H1 (cell line): ENCODE measurements around the gene CCDC91. TPM values are rescaled to one million over a fixed set of nuclear protein-coding genes. Genes with fewer than 3 reads are reported as not detected.

Source experiments
- CTCF ChIA-PET: fragments of 300-600 bp; sonication (Branson Sonifier 250); formaldehyde crosslinking; loops from one replicate; lab custom pipeline; 2021; ENCODE audit not compliant: partially characterized antibody; lab: Charles Lee
- POLR2A ChIA-PET: fragments of 300-600 bp; sonication (Branson Sonifier 250); formaldehyde crosslinking; loops from one replicate; lab custom pipeline; 2021; ENCODE audit warnings: inconsistent platforms; ENCODE audit not compliant: partially characterized antibody; lab: Charles Lee
- DNase-seq, 2 experiments: peaks; one replicate each; pipeline versions ENCODE4 v3.0.0 to v3.0.0-alpha.2; 2010 to 2022; ENCODE audit warnings: low spot score in 2 of 2, low read depth in 1 of 2, mixed read lengths in 1 of 2
- FAIRE-seq: peaks from 2 replicates; lab custom pipeline; 2011; peaks lifted over from hg19 to GRCh38; lab: Jason Lieb, UNC
- H2AFZ ChIP-seq: 2 replicates; pipeline ENCODE4 v1.8.1; 2012; ENCODE audit warnings: low read length, inconsistent platforms
- H2AK5ac ChIP-seq: 2 replicates; pipeline ENCODE4 v1.6.1; 2013; ENCODE audit warnings: low read depth, low read length
- H2BK120ac ChIP-seq: replicated peaks from 2 replicates; pipeline ENCODE3; 2013; ENCODE audit warnings: low read depth, low read length, inconsistent platforms
- H2BK12ac ChIP-seq: 2 replicates; pipeline ENCODE4 v1.6.1; 2013; ENCODE audit warnings: low read depth, low read length
- H2BK15ac ChIP-seq: 2 replicates; pipeline ENCODE4 v1.6.1; 2013; ENCODE audit warnings: low read length
- H2BK20ac ChIP-seq: 2 replicates; pipeline ENCODE4 v1.6.1; 2013; ENCODE audit warnings: low read length
- H2BK5ac ChIP-seq: 2 replicates; pipeline ENCODE4 v1.6.1; 2013; ENCODE audit warnings: low read depth, low read length
- H3K14ac ChIP-seq: 2 replicates; pipeline ENCODE4 v1.6.1; 2013; ENCODE audit warnings: inconsistent platforms; ENCODE audit not compliant: insufficient read length
- H3K18ac ChIP-seq: 2 replicates; pipeline ENCODE4 v1.6.1; 2013; ENCODE audit warnings: low read length; ENCODE audit errors: extremely low read depth
- H3K23ac ChIP-seq: 2 replicates; pipeline ENCODE4 v1.6.1; 2013; ENCODE audit warnings: inconsistent platforms; ENCODE audit not compliant: insufficient read length
- H3K23me2 ChIP-seq: 2 replicates; pipeline ENCODE4 v1.6.1; 2013; ENCODE audit warnings: low read depth, low read length
- H3K27ac ChIP-seq: 2 replicates; pipeline ENCODE4 v1.6.1; 2011; ENCODE audit warnings: low read depth, low read length, inconsistent platforms
- H3K27me3 ChIP-seq, 4 experiments: replicated peaks in 1 of 4; 1 replicate in 1 of 4; 2 replicates in 3 of 4; pipeline versions ENCODE4 v1.6.1 to v1.8.1; 2011 to 2013; ENCODE audit warnings: low read length in 3 of 4, mild to moderate bottlenecking in 3 of 4, inconsistent platforms in 2 of 4, mixed read lengths in 2 of 4, moderate library complexity in 1 of 4; ENCODE audit not compliant: control insufficient read depth in 3 of 4, insufficient read depth in 3 of 4; ENCODE audit errors: extremely low read depth in 1 of 4
- H3K36me3 ChIP-seq, 4 experiments: 2 replicates each; pipeline versions ENCODE4 v1.6.1 to v1.8.1; 2011 to 2013; ENCODE audit warnings: mild to moderate bottlenecking in 4 of 4, low read length in 3 of 4, moderate library complexity in 2 of 4, control low read depth in 1 of 4, inconsistent platforms in 1 of 4; ENCODE audit not compliant: insufficient read depth in 4 of 4, control insufficient read depth in 2 of 4
- H3K4ac ChIP-seq: replicated peaks from 2 replicates; pipeline ENCODE3; 2013; ENCODE audit warnings: low read length, low read depth, mixed read lengths, inconsistent platforms; ENCODE audit not compliant: insufficient read length
- H3K4me1 ChIP-seq, 4 experiments: replicated peaks in 1 of 4; 1 replicate in 1 of 4; 2 replicates in 3 of 4; pipeline versions ENCODE4 v1.6.1 to v1.8.1; 2011 to 2013; ENCODE audit warnings: low read length in 3 of 4, inconsistent platforms in 2 of 4, mixed read lengths in 1 of 4; ENCODE audit not compliant: insufficient read depth in 4 of 4, control insufficient read depth in 3 of 4
- H3K4me2 ChIP-seq, 2 experiments: 2 replicates each; pipeline versions ENCODE4 v1.6.1 to v1.8.1; 2011 to 2013; ENCODE audit warnings: low read depth in 2 of 2, low read length in 2 of 2, control low read depth in 1 of 2, inconsistent platforms in 1 of 2, mild to moderate bottlenecking in 1 of 2; ENCODE audit not compliant: insufficient read depth in 1 of 2
- H3K4me3 ChIP-seq, 4 experiments: fragments of 200-600, 300-600 bp in 1 of 4; sonication (generic), shearing (Covaris generic), sonication (Bioruptor Twin) in 1 of 4; 2 replicates each; pipeline versions ENCODE4 v1.5.1 to v1.8.1; 2011 to 2016; ENCODE audit warnings: low read length in 4 of 4, low read depth in 3 of 4, control low read depth in 2 of 4, inconsistent platforms in 2 of 4, mild to moderate bottlenecking in 2 of 4, mixed read lengths in 1 of 4, moderate library complexity in 1 of 4; ENCODE audit not compliant: insufficient read depth in 2 of 4; ENCODE audit errors: extremely low read depth in 1 of 4
- H3K56ac ChIP-seq: replicated peaks from 2 replicates; pipeline ENCODE3; 2013; ENCODE audit warnings: low read depth, mild to moderate bottlenecking, mixed read lengths, low read length, inconsistent platforms; ENCODE audit not compliant: insufficient read length
- H3K79me1 ChIP-seq: 2 replicates; pipeline ENCODE4 v1.6.1; 2013; ENCODE audit warnings: low read depth, low read length, control low read depth
- H3K79me2 ChIP-seq, 2 experiments: 2 replicates each; pipeline versions ENCODE4 v1.6.1 to v1.8.1; 2012 to 2013; ENCODE audit warnings: low read length in 2 of 2, mild to moderate bottlenecking in 2 of 2, inconsistent platforms in 1 of 2; ENCODE audit not compliant: insufficient read depth in 2 of 2, control insufficient read depth in 1 of 2
- H3K9ac ChIP-seq, 4 experiments: replicated peaks in 1 of 4; 1 replicate in 1 of 4; 2 replicates in 3 of 4; pipeline versions ENCODE4 v1.6.1 to v1.8.1; 2011 to 2013; ENCODE audit warnings: low read depth in 3 of 4, low read length in 3 of 4, control low read depth in 2 of 4, mild to moderate bottlenecking in 2 of 4, moderate library complexity in 2 of 4, inconsistent platforms in 1 of 4; ENCODE audit errors: extremely low read depth in 1 of 4
- H3K9me3 ChIP-seq, 2 experiments: 2 replicates each; pipeline versions ENCODE4 v1.6.1 to v1.8.1; 2012 to 2013; ENCODE audit warnings: mild to moderate bottlenecking in 2 of 2, moderate library complexity in 2 of 2, control low read depth in 1 of 2, inconsistent platforms in 1 of 2, low read depth in 1 of 2, low read length in 1 of 2, mixed read lengths in 1 of 2; ENCODE audit not compliant: insufficient read depth in 2 of 2
- H4K20me1 ChIP-seq, 2 experiments: replicated peaks in 1 of 2; 2 replicates each; pipeline versions ENCODE3 to v1.8.1; 2011 to 2013; ENCODE audit warnings: inconsistent platforms in 2 of 2, low read length in 2 of 2, mild to moderate bottlenecking in 1 of 2; ENCODE audit not compliant: insufficient read depth in 2 of 2, control insufficient read depth in 1 of 2
- H4K5ac ChIP-seq: 2 replicates; pipeline ENCODE4 v1.6.1; 2013; ENCODE audit warnings: low read length, low read depth, mixed read lengths, inconsistent platforms; ENCODE audit not compliant: insufficient read length
- H4K8ac ChIP-seq: 2 replicates; pipeline ENCODE4 v1.8.0; 2013; ENCODE audit warnings: mild to moderate bottlenecking, moderate library complexity, low read length, inconsistent platforms; ENCODE audit not compliant: insufficient read depth; ENCODE audit errors: extremely low read depth
- H4K91ac ChIP-seq: replicated peaks from 2 replicates; pipeline ENCODE3; 2013; ENCODE audit warnings: low read length, mixed read lengths, inconsistent platforms; ENCODE audit not compliant: insufficient read length
- ATF2 ChIP-seq: IDR thresholded peaks from 2 replicates; pipeline ENCODE4 v1.6.1; 2012; ENCODE audit warnings: low read length, inconsistent platforms
- BACH1 ChIP-seq: IDR thresholded peaks from 2 replicates; pipeline ENCODE4 v1.6.1; 2012; ENCODE audit warnings: low read length, improper control_type of control experiment
- BRCA1 ChIP-seq: IDR thresholded peaks from 2 replicates; pipeline ENCODE4 v1.6.1; 2012; ENCODE audit warnings: low read depth, low read length, improper control_type of control experiment
- CTBP2 ChIP-seq: IDR thresholded peaks from 2 replicates; pipeline ENCODE4 v1.7.0; 2011; ENCODE audit warnings: borderline replicate concordance, mild to moderate bottlenecking, moderate library complexity, mixed read lengths, low read length; ENCODE audit not compliant: insufficient read depth, insufficient read length
- EZH2 ChIP-seq: fragments of 200-600 bp; sonication (generic); IDR thresholded peaks from 2 replicates; pipeline ENCODE4 v1.7.1; 2012; ENCODE audit warnings: low read depth, mild to moderate bottlenecking, moderate library complexity, low read length, inconsistent platforms; ENCODE audit not compliant: severe bottlenecking
- GABPA ChIP-seq: IDR thresholded peaks from 2 replicates; pipeline ENCODE4 v1.6.1; 2011; ENCODE audit warnings: mild to moderate bottlenecking, low read length, moderate library complexity, borderline replicate concordance; ENCODE audit not compliant: insufficient read depth
- KDM1A ChIP-seq: fragments of 200-600, 300-600 bp; sonication (generic); IDR thresholded peaks from 2 replicates; pipeline ENCODE4 v1.7.1; 2016; ENCODE audit warnings: mild to moderate bottlenecking, low read length, borderline replicate concordance
- KDM4A ChIP-seq: IDR thresholded peaks from one replicate; pipeline ENCODE4 v1.7.1; 2012; ENCODE audit warnings: low read depth, mild to moderate bottlenecking, moderate library complexity, low read length, inconsistent platforms; ENCODE audit not compliant: severe bottlenecking
- POU5F1 ChIP-seq: IDR thresholded peaks from 2 replicates; pipeline ENCODE4 v1.6.1; 2011; ENCODE audit warnings: low read depth, mild to moderate bottlenecking, low read length, moderate library complexity
- SAP30 ChIP-seq: fragments of 300-600 bp; sonication (generic); IDR thresholded peaks from 2 replicates; pipeline ENCODE4 v1.7.1; 2012; ENCODE audit warnings: low read length, moderate library complexity, mild to moderate bottlenecking, inconsistent platforms; ENCODE audit not compliant: insufficient read depth, insufficient replicate concordance
- TAF1 ChIP-seq: IDR thresholded peaks from 2 replicates; pipeline ENCODE4 v1.6.1; 2011; ENCODE audit warnings: mild to moderate bottlenecking, low read depth, low read length
- TAF7 ChIP-seq: optimal IDR thresholded peaks from 2 replicates; pipeline ENCODE3; 2011; ENCODE audit warnings: low read depth, mild to moderate bottlenecking, inconsistent platforms, low read length, moderate library complexity, borderline replicate concordance
- TEAD4 ChIP-seq: IDR thresholded peaks from 2 replicates; pipeline ENCODE4 v1.6.1; 2012; ENCODE audit warnings: low read depth, low read length, inconsistent platforms, mixed read lengths
- polyA plus RNA-seq, 7 experiments: library from polyadenylated mRNA; depleted of rRNA in 3 of 7; stranded (reverse) in 5 of 7; unstranded in 2 of 7; fragments of >200 nt in 5 of 7; fragments of 200-250 nt in 2 of 7; gene quantifications; 1 replicate in 5 of 7; 2 replicates in 1 of 7; 4 replicates in 1 of 7; pipeline versions ENCODE4 v1.2.1 to v1.2.3, GENCODE V29; 2011 to 2013; ENCODE audit warnings: missing spikeins in 2 of 7, mixed read lengths in 2 of 7
- total RNA-seq: library from RNA; stranded (reverse); fragmentation: NEBNext Ultra II Directional; extraction: Animal tissue kit (Norgen Biotek cat#: 25700); gene quantifications from 2 replicates; pipeline ENCODE4 v1.2.1, GENCODE V29; 2021

CCDC91 gene
- total and polyA plus RNA-seq, 2 of the 8 experiments (the other 6 are each of a cell fraction or from before 2014, with no cell fraction given), result 8.6 to 23.1 TPM

- H4K5ac ChIP-seq, result no peak overlapping the region
- no peak overlapping the region for H3K4me3 ChIP-seq
- no peak overlapping the region for H3K27ac ChIP-seq
- no peak overlapping the region for H2BK5ac ChIP-seq
- no peak overlapping the region for H4K91ac ChIP-seq
- DNase-seq (no peak), FAIRE-seq (no peak)
- no peaks in the 10 kb centered on the region for H4K20me1 ChIP-seq
- TF ChIP-seq GABPA (no peak), TAF1 (no peak), TAF7 (no peak), KDM1A (no peak), CTBP2 (no peak), POU5F1 (no peak), SAP30 (no peak), BRCA1 (no peak), KDM4A (no peak), EZH2 (no peak), ATF2 (no peak), TEAD4 (no peak), BACH1 (no peak)
- H3K4ac ChIP-seq, result no peak overlapping the region
- no peaks in the 10 kb centered on the region for H3K27me3 ChIP-seq
- no peaks in the 10 kb centered on the region for H3K79me1 ChIP-seq
- H2BK120ac ChIP-seq, result no peak overlapping the region
- no peaks in the 10 kb centered on the region for H3K23me2 ChIP-seq
- no peak overlapping the region for H3K14ac ChIP-seq
- ChIA-PET CTCF (no interaction called here), POLR2A (no interaction called here)
- H3K18ac ChIP-seq, result no peak overlapping the region
- no peak overlapping the region for H3K23ac ChIP-seq
- no peak overlapping the region for H3K9ac ChIP-seq
- peaks cover 22 to 24% of the 10 kb centered on the region in 2 experiments for H3K9me3 ChIP-seq
- peaks cover 0 to 5% (median 2%) of the 10 kb centered on the region in 4 experiments; a peak in 2 of 7 replicates for H3K4me1 ChIP-seq
- no peak overlapping the region for H2AFZ ChIP-seq
- H3K79me2 ChIP-seq, result no peaks in the 10 kb centered on the region
- H2BK12ac ChIP-seq, result no peak overlapping the region
- H3K4me2 ChIP-seq, result no peak overlapping the region
- no peak overlapping the region for H4K8ac ChIP-seq
- no peak overlapping the region for H2AK5ac ChIP-seq
- H2BK20ac ChIP-seq, result no peak overlapping the region
- no peak overlapping the region for H2BK15ac ChIP-seq
- no peak overlapping the region for H3K56ac ChIP-seq
- peaks cover 0 to 19% (median 9%) of the 10 kb centered on the region in 4 experiments; a peak in 3 of 8 replicates for H3K36me3 ChIP-seq
Measured at GRCh38 chr12:28374556-28374955, 184.3 kb downstream of the CCDC91 start.
